ENCODE results near the gene DSCAML1.

The DSCAML1 gene

GRCh38 chr11:117823946-117824420, 27.0 kb upstream of the DSCAML1 start:
- H3K27ac ChIP-seq, result no peak overlapping the region
- TF ChIP-seq, protein P1, sequence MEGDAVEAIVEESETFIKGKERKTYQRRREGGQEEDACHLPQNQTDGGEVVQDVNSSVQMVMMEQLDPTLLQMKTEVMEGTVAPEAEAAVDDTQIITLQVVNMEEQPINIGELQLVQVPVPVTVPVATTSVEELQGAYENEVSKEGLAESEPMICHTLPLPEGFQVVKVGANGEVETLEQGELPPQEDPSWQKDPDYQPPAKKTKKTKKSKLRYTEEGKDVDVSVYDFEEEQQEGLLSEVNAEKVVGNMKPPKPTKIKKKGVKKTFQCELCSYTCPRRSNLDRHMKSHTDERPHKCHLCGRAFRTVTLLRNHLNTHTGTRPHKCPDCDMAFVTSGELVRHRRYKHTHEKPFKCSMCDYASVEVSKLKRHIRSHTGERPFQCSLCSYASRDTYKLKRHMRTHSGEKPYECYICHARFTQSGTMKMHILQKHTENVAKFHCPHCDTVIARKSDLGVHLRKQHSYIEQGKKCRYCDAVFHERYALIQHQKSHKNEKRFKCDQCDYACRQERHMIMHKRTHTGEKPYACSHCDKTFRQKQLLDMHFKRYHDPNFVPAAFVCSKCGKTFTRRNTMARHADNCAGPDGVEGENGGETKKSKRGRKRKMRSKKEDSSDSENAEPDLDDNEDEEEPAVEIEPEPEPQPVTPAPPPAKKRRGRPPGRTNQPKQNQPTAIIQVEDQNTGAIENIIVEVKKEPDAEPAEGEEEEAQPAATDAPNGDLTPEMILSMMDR (conservative IDR thresholded peaks at IDR 0.05), result no peak

- TF ChIP-seq, protein P1 (conservative IDR thresholded peaks at IDR 0.05), result no peak; the same call in 1 of the 2 replicates
- no peak overlapping the region for H3K27ac ChIP-seq
Observed at GRCh38 chr11:117823294-117823945, 26.4 kb upstream of the DSCAML1 start.

DNA sequence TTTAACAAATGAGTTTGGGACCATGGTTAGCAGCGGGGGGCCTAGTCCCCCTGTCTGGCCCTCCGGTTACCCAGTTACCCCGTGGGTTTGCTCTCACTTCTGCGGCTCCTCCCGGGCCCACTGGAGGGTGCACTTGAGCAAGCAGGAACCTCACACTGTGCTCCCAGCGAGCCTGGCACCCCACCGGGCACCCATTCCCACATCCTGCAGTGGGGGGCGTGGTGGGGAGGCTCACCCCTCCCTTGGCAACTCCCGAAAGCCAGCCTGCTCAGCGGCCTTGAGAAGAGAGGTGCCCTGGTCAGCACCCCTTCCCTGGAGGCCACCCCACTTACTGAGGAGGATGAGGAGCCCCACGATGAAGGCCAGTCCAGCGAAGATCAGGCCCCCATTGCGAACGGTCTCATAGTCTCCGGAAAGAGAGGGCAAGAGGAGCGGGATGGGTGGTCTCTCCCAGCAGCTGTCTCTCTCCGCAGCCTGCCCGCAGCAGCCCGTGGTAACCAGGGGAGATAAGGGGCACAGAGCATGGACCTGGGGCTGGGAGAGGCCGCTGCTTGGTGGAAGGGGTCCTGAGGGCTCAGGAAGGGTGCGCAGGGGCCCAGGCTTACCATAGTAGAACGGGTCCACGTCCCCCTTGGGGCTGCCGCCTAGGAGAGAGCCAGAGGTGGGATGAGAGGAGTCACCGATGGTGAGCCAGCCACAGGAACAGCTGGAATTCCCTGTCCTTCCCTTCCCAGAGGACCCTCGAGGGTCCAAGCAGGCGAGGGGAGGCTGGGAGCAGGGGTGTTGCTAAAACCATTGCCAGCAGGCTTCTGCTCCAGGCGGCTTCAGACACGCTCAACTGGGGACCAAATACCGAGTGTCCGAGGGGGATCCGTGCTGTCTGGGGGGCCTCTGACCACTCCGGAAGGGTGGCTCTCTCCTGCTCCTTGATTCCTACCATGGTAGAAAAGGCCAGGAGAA, 25.3 kb upstream of the DSCAML1 start:
- TF ChIP-seq, protein P1 (conservative IDR thresholded peaks at IDR 0.05), result peak; percentile 78
- no peak overlapping the region for H3K27ac ChIP-seq

DNA sequence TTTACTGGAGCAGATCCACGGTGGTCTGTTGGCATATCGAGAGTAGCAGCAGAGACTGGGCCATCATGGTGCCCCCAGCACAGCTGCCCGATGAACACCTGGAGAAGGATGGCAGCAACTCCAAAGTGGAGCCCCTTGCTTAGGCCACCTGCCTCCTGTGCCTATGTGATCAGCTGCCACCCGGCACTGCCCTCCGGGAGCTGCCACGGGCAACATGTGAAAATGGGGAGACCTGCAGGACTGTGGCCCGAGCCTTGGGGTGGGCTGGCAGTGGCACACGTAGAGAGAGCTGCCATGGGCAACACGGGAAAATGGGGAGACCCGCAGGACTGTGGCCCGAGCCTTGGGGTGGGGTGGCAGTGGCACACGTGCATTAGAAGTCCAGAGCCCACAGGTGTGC, 24.4 kb upstream of the DSCAML1 start:
- H3K27ac ChIP-seq, result no peak overlapping the region
- TF ChIP-seq, protein P1 (conservative IDR thresholded peaks at IDR 0.05), result no peak

DNA sequence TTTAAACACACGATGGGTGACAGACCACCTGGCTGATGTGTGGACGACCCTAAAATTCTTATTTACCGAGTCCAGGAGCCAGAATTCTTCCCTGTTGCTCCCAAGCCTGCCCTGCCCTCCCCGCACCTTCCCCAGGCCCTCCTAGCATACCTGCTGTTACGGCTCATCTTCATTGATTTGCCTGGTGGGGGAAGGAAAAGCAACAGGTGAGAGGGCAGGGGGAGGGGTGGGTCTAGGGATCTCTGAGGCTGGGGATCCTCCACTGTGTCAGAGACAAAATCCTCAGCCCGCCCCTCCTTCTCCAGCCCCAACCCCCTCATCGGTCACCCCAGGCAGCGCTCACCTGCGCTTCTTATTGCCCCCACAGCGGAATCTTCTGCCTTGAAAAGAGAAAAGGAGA, 23.5 kb upstream of the DSCAML1 start:
- TF ChIP-seq, protein P1 (conservative IDR thresholded peaks at IDR 0.05), result no peak
- no peak overlapping the region for H3K27ac ChIP-seq

DNA sequence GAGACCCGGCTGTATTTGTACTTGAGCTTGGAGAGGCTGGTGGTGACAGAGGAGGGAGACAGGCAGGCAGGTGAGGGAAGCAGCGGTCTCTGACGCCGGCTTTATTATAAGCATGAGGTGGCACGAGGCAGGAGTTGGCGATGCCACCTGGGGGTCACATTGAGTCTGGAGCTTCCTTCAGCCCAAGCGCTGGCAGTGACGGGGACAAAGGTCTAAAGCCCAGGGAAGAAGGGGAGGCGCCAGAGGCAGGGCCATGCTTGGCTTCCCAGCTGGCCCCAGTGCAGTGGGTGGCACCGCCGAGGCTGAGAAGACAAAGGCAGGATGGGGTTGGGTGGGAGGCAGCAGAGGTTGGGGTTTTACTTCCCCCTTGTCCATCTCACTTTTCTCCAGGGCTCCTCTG, 23.1 kb upstream of the DSCAML1 start:
- H3K27ac ChIP-seq, result no peak overlapping the region
- TF ChIP-seq, protein P1 (conservative IDR thresholded peaks at IDR 0.05), result no peak

Data from VCaP (cell line).